ENCODE measurements around the gene TLK1. TPM values are rescaled to one million over a fixed set of nuclear protein-coding genes. Genes with fewer than 3 reads are reported as not detected.

TLK1 gene
- total RNA-seq, 2 donors from 2014 or later, result 69.5 to 82.8 TPM

DNA sequence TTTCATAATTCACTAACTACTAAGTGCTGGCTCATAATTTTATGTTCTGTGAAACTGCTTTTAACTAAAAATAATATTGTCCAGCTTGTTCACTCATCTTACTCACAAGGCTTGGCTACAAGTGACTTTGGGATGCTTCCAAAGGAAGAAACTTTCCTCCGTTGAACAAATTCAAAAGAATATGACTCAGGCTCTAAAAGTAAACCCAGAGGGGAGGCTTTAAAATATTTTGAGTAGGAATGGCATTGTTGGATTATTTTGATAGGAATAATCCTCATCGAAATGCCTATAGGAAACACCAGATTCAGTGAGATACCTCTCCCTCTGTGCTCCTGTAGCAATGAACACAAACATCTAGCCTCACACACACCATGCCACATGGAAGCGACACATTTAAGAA is 25.2 kb upstream of the TLK1 start:
- Histone ChIP-seq H3K27ac (no peak overlapping the region), H3K9me3 (no peaks in the 10 kb centered on the region), H3K27me3 (no peaks in the 10 kb centered on the region), H3K4me1 (no peaks in the 10 kb centered on the region), H3K4me3 (no peak overlapping the region), H3K9ac (ENCODE audit: low read depth in 2 of 2, low read length in 2 of 2) (no peak overlapping the region), H3K36me3 (no peaks in the 10 kb centered on the region)
- TF ChIP-seq, protein P1, sequence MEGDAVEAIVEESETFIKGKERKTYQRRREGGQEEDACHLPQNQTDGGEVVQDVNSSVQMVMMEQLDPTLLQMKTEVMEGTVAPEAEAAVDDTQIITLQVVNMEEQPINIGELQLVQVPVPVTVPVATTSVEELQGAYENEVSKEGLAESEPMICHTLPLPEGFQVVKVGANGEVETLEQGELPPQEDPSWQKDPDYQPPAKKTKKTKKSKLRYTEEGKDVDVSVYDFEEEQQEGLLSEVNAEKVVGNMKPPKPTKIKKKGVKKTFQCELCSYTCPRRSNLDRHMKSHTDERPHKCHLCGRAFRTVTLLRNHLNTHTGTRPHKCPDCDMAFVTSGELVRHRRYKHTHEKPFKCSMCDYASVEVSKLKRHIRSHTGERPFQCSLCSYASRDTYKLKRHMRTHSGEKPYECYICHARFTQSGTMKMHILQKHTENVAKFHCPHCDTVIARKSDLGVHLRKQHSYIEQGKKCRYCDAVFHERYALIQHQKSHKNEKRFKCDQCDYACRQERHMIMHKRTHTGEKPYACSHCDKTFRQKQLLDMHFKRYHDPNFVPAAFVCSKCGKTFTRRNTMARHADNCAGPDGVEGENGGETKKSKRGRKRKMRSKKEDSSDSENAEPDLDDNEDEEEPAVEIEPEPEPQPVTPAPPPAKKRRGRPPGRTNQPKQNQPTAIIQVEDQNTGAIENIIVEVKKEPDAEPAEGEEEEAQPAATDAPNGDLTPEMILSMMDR (IDR thresholded peaks at IDR 0.05), result no peak
- DNase-seq, result no peak
- intact Hi-C loops (cut with DNase I), result no loop called here

DNA sequence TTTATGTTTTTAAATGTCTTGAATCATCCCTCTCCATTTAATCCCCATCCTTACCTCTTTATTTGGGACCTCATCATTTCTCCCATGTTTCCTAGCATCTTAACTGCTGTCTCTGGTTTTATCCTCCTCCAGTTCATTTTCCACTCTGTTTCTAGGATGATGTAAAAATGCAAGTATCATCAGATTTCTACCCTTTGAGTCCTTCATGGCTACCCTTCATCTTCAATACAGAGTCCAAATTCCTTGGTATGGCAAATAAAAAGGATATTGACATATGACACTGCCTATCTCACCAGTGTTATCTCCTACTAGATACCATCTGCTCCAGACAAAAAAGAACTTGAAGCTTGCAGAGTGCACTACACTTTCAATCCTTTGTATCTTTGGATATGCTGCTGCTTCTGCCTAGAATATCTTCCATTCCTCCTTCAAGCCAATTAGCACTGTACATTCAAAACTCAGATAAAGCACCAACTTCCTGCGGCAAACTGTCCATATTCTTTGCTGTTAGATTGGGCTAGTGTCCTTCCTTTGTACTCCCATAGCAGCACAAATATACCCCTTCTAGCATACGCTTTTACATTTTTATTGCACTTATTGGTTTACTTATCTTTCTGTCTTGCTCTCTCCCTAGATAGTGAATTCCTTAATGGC is 24.6 kb upstream of the TLK1 start:
- Histone ChIP-seq H3K36me3 (no peaks in the 10 kb centered on the region), H3K9ac (ENCODE audit: low read depth in 2 of 2, low read length in 2 of 2) (no peak overlapping the region), H3K27ac (no peak overlapping the region), H3K27me3 (no peaks in the 10 kb centered on the region), H3K9me3 (no peaks in the 10 kb centered on the region), H3K4me1 (no peaks in the 10 kb centered on the region), H3K4me3 (no peak overlapping the region)
- no peak for DNase-seq
- TF ChIP-seq, protein P1 (IDR thresholded peaks at IDR 0.05), result no peak
- intact Hi-C loops (cut with DNase I), result no loop called here

DNA sequence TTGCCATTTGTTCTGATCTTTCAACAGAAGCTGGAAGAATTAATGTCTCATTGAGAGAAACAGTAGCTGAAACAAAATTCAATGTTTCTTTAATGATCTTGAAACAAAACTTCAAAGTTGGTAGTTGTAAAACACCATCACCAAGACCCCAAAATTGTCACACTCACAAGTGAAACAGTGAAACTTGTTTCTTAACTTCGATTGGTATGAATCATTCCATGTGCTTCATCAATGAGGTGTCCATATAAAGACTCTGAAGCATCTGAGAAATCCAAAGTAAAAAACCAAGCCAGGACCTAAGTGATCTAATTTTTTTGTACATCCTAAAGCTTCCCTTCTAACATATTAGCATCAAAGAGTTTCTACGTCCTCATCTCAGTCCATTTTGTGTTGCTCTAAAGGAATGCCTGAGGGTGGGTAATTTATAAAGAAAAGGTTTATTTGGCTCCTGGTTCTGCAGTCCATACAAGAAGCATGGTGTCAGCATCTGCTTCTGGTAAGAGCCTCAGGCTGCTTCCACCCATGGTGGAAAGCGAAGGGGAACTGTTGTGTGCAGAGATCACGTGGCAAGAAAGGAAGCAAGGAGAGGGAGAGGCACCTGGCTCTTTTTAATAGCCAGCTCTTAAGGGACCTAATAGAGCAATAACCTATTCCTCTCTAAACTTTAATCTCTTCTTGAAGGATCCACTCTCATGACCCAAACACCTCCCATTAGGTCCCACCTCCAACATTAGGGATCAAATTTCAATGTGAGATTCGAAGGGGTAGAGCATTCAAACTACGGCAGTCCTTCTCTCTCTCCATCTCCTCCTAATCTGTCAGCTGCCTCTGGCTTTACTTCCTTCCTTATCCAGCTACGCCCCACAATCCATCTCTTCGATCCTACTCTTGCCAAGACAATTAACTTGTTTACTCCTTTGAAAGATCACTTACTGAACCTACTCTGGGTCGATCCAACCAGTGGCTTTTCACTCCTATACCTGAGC is 20.7 kb upstream of the TLK1 start:
- H3K27ac ChIP-seq, result no peak overlapping the region
- H3K4me3 ChIP-seq, result no peak overlapping the region
- TF ChIP-seq, protein P1 (IDR thresholded peaks at IDR 0.05), result no peak
- H3K9ac ChIP-seq (ENCODE audit: low read depth in 2 of 2, low read length in 2 of 2), result no peak overlapping the region
- peak; percentile 24 for DNase-seq
- no peaks in the 10 kb centered on the region for H3K4me1 ChIP-seq
- H3K9me3 ChIP-seq, result no peaks in the 10 kb centered on the region
- intact Hi-C loops (cut with DNase I), result no loop called here
- H3K36me3 ChIP-seq, result no peaks in the 10 kb centered on the region
- no peaks in the 10 kb centered on the region for H3K27me3 ChIP-seq

DNA sequence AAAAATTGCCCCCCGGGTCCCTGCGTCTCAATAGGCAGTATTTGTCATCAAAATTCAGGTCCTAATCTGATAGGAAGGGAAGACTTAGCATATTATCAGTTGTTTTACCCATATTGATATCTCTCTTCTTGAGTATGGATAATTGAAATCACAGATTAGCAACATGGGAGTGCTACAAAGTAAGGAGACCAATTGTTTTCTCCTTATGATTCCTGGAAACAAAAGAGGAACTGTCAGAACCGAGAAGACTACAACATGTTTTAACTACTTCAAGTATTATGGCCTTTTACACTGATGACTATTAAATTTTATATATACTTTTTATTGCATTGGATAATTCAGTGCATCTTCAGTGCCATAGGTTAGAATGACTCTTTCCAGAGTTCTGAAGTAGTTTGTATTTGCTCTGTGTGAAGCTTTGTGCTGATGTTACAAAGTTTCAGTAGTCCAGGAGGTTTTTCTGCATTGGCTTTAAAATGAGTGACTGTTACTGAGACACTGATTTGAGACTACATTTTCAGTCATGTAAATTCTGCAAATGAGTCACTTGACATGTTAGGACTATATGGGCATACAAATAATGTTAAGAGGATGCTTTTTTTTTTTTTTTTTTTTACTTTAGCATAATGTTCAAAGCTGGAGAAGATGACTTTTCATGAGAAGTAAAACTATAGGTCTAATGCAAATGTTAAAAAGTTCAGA is 19.7 kb upstream of the TLK1 start:
- H3K4me1 ChIP-seq, result no peaks in the 10 kb centered on the region
- no peak overlapping the region for H3K4me3 ChIP-seq
- DNase-seq, result no peak
- H3K27me3 ChIP-seq, result no peaks in the 10 kb centered on the region
- H3K9me3 ChIP-seq, result no peaks in the 10 kb centered on the region
- no peak overlapping the region for H3K9ac ChIP-seq (ENCODE audit: low read depth in 2 of 2, low read length in 2 of 2)
- TF ChIP-seq, protein P1 (IDR thresholded peaks at IDR 0.05), result no peak
- intact Hi-C loops (cut with DNase I), result no loop called here
- no peak overlapping the region for H3K27ac ChIP-seq
- no peaks in the 10 kb centered on the region for H3K36me3 ChIP-seq

DNA sequence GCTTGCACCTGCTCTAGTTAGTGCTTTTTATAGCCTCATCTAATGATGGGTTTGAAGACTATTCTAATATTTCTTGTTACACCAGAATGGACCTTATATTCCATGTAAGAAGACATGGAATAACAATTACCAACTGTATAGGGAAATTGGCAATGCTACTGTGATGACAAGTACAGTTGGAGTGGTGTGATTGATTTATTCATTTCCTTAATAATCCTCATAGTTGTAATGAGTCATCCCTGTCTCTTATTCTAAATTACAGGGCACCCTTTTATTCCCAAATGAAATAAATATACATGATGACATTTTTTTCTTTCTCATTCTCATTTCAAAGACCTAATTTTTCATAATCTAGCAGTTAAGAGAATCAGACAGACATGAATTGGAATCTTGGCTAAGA is 18.3 kb upstream of the TLK1 start:
- no peak overlapping the region for H3K4me3 ChIP-seq
- TF ChIP-seq, protein P1 (IDR thresholded peaks at IDR 0.05), result no peak
- no peak overlapping the region for H3K27ac ChIP-seq
- H3K4me1 ChIP-seq, result no peaks in the 10 kb centered on the region
- no peak for DNase-seq
- no peaks in the 10 kb centered on the region for H3K27me3 ChIP-seq
- no peak overlapping the region for H3K9ac ChIP-seq (ENCODE audit: low read depth in 2 of 2, low read length in 2 of 2)
- intact Hi-C loops (cut with DNase I), result no loop called here
- no peaks in the 10 kb centered on the region for H3K9me3 ChIP-seq
- H3K36me3 ChIP-seq, result no peaks in the 10 kb centered on the region
